Fibroblast of gingiva (primary cell): ENCODE data around the gene PROB1.
"Not testable (repeated sequence)": the region's sequence is repeated elsewhere in the genome, so short reads cannot be mapped to it uniquely, and the experiment has no call there.

Source experiments
- DNase-seq: peaks from one replicate; pipeline ENCODE4 v3.0.0-alpha.2; 2011; ENCODE audit warnings: low read depth

PROB1 gene

DNA sequence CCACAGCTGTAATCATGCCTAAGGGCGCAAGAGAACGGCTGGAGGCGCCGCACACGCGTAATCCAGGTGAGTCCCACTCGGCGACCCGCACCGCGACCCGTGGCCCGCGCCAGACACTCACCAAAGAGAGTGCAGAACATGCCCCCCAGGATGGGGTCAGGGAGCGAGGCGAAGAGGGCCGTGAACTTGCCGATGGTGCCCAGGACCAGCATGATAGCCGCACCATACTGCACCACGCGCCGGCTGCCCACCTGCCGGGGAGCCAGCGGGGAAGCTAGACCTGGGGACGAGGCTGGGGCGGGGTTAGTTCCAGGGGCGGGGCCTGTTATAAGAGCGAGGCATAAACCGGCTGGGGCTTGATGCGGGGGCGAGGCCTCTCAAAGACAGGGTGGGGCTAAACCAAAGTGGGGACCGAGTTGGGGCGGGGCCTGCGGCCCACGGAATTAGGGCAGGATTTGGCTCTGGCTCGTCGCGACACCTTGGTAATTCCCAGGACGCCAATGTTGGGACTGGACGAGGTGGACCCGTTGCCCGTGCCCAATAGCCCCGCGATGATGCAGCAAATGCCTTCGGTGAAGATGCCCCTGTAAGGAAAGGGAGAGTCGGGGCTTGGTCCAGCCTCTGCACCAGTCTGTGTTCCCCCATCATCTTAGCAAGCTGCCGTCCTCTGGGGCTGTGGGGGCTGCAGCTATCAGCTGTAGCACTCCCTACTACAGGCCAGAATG is 16.6 kb downstream of the PROB1 start:
- no peak for DNase-seq

GRCh38 chr5:139377226-139377625 is 17.7 kb downstream of the PROB1 start:
- DNase-seq: no peak

GRCh38 chr5:139376364-139376763 is 18.5 kb downstream of the PROB1 start:
- no peak for DNase-seq

GRCh38 chr5:139374909-139375308 is 20.0 kb downstream of the PROB1 start:
- no peak for DNase-seq

GRCh38 chr5:139371482-139372435 is 23.1 kb downstream of the PROB1 start:
- DNase-seq: no peak

GRCh38 chr5:139369181-139369580 is 25.7 kb downstream of the PROB1 start:
- DNase-seq: peak; percentile 84

DNA sequence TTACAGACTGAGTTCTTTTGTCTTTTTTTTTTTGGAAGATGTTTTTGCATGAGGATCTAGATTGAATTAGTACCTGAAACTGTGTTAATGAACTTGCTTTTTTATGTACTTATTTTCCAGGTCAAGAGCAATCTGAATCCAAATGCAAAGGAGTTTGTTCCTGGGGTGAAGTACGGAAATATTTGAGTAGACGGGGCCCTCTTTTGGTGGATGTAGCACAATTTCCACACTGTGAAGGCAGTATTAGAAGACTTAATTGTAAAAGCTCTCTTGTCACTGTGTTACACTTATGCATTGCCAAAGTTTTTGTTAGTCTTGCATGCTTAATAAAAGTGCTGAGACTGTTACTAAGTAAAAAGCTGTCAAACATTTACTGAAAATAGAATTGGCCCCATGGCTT is 26.3 kb downstream of the PROB1 start:
- no peak for DNase-seq

- DNase-seq: no peak
These were observed 30.4 kb downstream of the PROB1 start for GRCh38 chr5:139364466-139364865.

DNA sequence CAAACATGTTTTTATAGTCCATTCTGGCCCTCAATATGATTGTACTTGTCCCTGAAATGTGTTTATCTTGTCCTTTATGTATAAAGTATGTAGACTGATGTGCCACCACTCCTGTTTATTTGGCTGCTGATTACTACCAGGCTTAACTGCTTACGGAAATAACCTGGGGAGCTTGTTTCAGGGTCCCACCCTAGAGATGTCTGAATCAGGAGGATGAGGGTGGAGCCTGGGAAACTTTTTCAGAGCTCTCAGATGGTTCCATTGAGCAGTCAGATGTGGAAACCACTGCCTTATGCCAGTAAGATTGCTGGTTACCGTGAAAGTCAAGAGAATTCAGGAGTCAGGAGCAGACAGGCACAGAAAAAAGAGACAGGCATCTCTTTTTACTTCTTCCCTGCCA is 31.0 kb downstream of the PROB1 start:
- no peak for DNase-seq

DNA sequence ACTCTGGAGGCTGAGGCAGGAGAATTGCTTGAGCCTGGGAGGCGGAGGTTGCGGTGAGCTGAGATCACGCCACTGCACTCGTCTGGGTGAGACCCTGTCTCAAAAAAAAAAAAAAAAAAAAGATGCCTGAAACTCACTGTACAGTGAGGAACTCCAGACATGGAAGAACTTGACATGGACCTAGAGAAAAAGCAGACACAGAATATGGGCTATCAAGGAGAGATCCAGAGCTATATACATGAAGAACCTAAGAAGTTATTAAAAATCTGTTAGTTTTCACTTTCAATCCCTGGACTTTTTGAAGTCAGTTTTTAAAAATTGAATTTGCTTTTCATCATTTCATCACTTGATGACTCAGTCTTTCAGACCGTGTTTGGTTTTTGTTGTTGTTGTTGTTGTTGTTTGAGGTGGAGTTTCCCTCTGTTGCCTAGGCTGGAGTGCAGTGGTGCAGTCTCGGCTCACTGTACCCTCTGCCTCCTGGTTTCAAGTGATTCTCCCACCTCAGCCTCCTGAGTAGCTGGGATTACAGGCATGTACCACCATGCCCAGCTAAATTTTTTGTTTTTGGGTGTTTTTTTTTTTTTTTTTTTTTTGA is 33.0 kb downstream of the PROB1 start:
- no peak for DNase-seq

GRCh38 chr5:139360384-139360783 is 34.5 kb downstream of the PROB1 start:
- no peak for DNase-seq

DNA sequence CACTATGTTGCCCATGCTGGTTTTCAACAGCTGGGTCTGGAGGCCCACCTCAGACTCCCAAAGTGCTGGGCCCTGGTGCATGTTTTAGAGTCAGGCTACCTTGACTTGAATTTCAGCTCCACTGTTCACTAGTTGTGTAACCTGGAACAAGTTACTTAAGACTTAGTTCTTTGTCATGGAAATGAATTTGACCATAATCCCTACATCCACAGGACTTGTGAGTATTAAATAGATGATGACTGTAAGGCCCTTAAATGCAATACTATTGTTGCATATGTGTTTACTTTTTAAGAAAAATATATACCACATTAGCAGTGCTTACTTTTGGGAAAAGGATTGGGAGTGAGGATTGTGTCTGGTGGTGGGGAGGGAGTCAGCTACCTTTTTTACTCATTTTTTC is 36.8 kb downstream of the PROB1 start:
- DNase-seq: no peak

- not testable (repeated sequence) for DNase-seq
These were observed 39.0 kb downstream of the PROB1 start for GRCh38 chr5:139355900-139356299.

DNA sequence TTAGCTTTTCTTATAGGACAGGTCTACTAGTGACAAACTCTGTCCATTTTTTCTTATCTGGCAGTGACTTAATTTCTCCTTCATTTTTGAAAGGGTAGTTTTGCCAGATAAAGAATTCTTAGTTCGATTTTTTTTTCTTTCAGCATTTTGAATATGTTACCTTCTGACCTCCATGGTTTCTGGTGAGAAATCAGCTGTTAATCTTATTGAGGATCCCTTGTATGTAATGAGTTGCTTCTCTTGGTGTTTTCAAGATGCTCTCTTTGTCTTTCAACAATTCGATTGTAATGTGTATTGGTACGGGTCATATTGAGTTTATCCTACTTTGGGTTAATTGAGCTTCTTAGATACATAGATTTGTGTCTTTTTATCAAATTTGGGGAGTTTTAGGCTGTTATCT is 40.7 kb downstream of the PROB1 start:
- no peak for DNase-seq

DNA sequence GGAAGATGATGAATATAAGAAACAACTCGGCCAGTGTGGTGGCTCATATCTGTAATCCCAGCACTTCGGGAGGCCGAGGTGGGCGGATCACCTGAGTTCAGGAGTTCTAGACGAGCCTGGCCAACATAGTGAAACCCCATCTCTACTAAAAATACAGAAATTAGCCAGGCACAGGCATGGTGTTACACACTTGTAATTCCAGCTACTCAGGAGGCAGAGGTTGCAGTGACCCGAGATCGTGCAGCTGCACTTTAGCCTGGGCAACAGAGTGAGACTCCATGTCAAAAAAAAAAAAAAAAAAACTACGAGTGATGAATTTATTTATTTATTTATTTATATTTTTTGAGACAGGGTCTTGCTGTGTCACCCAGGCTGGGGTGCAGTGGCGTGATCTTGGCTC is 47.0 kb downstream of the PROB1 start:
- not testable (repeated sequence) for DNase-seq

DNA sequence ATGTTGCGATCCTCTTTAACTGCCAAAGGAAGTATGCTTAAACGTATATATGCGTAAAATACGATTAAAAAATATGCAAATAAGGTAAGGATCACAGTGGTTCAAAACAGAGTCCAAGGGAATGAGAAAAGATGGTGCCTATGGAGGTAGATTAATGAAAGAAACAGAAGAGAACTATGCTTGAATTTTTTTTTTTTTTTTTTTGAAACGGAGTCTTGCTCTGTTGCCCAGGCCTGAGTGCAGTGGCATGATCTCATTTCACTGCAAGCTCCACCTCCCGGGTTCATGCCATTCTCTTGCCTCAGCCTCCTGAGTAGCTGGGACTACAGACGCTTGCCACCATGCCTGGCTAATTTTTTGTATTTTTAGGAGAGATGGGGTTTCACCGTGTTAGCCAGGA is 49.5 kb downstream of the PROB1 start:
- not testable (repeated sequence) for DNase-seq

DNA sequence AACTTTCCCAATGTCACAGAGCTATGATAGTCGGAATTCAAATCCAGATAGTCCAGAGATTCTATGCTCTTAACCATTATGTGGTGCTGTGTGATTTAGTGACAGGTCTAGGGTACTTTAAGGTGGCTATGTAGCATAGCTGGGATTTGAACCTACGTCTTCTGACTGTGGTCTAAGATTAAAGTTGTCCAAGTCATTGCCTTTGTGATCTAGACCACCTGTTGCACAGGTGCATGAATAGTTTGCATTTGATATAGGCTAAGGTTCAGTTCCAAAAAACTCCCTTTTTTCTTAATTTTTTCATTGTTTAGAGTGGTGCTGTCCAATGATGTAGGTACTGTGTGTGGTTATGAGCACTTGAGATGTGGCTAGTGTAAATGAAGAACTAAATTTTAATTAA is 50.7 kb downstream of the PROB1 start:
- no peak for DNase-seq

DNA sequence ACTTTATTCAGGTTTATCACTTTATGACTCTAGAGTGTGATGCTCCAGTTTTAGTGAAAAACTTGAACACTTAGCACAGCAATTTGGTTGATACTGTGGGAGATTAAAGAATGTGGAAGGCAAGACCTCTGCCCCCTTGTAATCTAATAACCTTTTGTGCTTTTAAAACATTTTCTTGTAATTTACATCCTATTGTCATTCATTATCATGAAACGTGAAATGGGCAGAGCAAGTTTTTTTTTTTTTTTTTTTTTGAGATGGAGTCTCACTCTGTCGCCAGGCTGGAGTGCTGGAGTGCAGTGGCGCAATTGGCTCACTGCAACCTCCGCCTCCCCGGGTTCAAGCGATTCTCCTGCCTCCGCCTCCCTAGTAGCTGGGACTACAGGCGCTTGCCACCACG is 51.4 kb downstream of the PROB1 start:
- DNase-seq: no peak

DNA sequence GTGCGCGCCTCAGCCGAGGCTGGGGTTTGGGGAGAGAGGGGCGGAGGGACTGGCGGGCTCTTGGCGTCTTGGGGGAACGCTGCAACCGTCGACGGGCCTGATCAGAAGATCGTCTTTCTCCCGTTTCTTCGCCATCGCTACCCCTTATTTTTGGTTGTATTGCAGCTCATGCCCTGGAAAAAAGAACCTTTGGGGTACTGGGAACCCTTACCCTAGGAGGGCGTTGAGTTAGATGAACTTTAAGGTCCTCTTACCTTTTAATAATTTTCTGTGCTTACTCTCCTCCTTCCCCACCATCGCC is 52.5 kb downstream of the PROB1 start:
- DNase-seq: no peak

- peak; percentile 97 for DNase-seq
These were observed 53.0 kb downstream of the PROB1 start, which contains the start of gene PAIP2 for GRCh38 chr5:139341689-139342422. TSS of gene PAIP2 (plus strand) at chr5:139341854. CDS start at chr5:139363785, 21,931 bp downstream.

DNA sequence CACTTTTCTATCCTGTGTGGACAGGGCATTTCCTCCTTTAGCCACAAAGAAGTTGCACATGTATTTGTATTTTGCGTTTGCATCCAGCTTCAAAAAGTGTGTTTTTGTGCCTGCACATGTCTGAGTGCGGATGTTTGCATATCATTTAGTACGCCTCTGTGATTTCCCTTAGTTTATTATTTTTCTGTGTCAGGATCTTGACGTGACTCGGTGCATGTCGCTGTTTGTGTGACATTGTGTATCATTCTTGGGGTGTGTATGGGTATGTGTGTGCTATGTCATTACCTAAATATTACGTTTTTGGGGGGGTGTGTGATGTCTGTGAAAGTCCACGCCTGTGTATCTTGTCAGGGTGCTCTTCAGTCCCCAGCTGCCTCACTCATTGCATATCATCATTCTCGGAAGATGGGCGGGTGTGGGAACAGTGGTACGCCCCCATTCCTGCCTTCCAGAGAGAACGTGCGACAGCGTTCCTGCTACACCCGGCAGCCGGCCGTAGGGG is 53.7 kb downstream of the PROB1 start:
- DNase-seq: no peak
